ENCODE data around the gene APIP.
A peak's percentile ranks its signal among the peaks of the same experiment; 100 is the strongest.
"Not testable (repeated sequence)": the region's sequence is repeated elsewhere in the genome, so short reads cannot be mapped to it uniquely, and the experiment has no call there.

The APIP gene

DNA sequence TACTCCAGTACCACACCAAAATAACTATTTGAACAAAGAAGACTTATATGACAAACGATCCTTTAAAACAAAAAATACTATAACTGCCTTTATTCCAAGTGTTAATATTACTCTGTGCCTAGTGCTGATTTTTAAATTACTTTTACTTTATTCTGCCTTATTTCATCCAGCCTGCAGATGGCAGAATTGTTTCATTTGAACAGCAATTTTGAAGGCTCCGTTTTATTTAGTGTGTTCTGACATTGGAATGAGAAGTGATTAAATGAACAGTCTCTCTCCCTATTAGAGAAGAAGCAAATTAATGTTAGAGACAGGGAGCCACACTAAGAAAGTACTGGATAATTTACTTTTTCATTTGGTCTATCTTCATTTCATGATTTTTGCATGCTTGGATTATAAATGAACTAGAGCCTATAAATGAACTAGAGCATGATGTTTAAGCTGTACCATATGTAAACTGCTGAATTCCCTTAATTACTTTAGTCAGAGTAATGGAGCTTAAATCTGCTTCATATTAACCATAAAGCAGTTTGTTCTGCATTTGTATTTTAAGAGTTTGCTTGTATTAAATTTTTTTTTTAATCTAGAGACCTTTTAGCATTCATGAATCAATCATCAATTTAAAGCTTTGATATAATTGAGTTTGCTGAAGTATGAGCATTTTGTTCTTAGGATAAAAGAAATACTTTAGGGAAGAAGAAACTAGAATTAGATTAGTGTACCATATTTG, 10.1 kb upstream of the APIP start:
- peak in 1 of 2 donors; percentile 69 for DNase-seq

DNA sequence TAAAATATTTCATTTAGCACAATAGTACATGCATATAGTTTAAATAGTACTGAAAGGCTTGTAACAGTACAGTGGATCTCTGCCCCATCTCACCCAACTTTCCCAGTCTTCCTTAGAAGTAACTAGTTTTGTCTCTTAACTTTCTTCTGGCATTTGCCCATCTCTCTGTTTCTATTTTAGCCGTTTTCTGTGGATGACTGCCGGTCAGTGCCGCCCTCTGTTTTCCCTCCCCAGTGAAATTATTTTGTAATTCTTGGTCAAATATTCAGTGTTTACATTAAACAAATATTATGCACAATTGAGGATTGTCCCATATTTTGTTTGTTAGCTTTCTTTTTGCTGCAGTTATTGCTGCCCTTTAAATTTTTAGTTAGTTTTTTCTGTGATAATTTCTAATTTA, 8.5 kb upstream of the APIP start:
- no peak for DNase-seq

DNA sequence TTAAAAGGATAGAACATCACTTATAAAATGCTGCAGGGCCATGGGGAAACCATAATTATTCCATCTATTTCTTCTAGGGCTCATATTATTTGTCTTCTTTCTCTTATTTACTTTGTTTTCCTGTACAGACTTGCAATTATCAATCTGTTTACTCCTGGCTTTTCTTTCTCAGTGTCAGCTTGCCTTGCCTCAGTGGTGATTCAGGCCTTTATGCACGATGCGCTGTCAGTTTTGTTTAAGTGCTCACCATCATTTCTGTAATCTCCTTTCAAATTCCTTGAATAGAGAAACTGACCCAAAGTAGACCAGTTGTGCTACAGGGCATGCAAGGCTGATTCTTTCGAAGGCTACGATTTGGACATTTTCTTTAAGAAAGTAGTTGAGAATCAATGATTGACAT, 5.0 kb upstream of the APIP start:
- DNase-seq: no peak

DNA sequence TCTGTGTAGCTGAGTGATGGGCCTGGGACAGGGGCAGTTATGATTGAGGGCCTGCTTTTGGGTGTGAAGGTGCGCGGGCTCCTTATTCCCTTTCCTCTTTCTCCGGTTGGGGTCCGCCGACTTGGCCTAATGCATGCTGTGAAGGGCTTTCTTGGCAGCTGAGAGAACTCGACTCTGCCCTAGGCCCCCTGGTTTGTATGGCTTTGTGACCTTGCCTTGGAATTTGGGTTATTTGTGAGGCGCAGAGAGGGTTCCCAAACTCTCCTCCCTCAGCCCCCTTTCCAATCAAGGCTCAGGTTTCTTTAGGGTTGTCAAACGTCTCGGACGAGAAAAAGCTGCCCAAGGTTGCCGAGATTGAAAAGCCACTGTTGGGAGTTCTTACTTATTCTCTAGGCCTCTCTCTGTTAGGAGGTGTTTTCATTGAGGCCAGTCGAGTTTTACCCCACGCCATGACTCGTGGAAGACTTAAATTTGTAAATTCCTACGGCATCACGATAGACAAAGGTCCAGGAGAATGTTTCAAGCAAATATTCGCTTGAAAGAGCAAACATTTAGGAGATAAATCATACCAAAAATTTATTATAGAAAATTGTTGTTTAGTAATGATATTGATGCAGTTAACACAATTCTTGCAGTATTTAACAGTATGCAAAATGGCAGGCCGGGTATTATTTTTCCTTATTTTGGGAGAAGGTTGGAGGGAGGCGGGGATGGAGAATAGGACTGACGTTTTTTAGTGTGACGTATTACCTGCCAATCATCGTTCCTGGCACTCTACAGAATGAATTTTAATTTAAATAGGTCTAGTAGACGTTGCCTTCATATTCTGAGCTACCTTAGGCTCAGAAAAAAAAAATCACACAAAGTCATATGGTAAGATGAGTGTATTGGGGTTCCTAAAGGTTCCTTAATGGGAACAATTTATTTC, 928 bp upstream of the APIP start:
- no peak for DNase-seq

DNA sequence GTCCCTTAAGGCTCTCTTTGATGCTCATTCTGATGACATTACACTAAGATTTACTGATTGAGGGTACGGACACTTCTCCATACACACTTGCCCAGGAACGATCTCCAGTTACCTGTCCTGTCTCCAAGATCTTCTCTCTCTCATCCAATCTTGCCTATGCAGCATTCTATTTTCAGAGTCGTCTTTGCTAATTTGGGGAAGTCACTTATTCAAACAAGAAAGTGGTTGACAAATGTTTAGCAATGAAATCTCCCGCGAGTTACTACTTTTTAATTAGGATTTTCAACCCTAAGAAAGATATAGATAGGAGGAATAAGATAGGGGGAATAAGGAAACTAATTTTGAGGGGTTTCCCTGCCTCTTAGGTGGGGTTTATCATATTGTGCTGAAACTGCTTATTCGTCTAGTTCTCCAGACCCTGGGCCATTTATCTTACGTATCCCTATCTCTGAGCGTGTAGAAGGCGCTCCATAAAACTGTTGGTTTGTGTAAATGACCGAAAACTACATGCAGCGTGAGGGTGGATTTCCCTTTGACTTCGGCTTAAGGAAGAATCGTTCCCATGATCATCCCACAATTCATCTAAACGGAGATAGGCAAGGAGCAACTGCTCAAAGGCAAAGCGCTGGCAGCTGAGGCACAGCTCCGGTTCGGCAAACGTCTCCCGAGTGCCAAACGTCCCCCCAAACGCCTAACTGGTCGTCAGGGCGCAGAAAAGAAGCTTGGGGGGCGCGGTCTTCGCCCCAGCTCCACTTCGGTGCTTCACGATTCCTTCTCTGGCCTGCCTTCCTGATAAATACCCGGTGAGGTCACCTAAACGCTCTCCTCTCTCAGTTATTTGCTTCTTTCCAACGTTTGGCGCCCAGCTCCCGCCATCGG, 804 bp downstream of the APIP start:
- DNase-seq: no peak

DNA sequence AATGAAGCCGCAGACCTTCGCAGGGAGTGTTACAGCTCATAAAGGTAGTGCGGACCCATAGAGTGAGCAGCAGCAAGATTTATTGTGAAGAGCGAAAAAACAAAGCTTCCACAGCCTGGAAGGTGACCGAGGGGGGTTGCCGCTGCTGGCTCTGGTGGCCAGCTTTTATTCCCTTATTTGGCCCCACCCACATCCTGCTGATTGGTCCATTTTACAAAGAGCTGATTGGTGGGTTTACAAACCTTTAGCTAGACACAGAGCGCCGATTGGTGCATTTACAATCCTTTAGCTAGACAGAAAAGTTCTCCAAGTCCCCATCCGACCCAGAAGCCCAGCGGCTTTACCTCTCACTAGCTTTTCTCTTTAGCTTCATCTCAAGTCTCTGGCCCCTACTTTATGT, 2.6 kb downstream of the APIP start:
- not testable (repeated sequence) for DNase-seq

DNA sequence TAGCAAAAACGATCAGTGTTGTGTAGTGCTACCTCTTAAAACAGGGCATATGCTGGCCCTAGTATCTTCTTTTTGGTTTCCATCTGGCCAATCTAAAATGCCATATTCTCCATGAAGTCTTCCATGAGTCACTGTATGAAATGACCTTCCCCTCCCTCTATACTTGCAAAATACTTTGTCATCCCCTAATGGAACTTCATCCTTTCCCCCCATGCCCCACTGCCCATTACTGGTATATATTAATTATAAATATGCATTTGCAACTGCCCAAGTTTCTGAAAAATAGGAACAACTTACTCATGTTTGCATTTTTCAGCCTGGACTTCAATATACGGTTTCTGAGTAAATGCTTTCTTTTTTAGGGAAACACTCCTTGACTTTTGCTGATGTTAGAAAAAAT, 4.5 kb downstream of the APIP start:
- no peak for DNase-seq

DNA sequence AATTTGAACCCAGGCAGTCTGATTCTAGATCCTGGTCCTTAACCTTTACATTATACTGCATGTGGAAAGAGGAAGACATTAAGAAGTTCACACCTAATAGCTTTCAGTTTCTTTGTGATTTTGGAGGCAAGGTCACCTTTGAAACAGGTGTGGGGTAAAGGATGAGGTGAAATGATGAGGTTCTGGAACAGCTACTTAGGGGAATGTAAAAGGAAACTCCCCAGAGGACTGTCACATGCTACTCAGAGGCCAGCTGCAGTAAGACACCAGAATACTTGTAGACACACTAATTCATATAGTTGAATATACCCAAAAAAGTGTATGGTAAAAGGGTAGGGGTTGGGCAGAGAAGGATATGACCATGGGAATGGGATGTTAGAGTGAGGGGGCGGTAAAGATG, 5.4 kb downstream of the APIP start:
- no peak for DNase-seq

DNA sequence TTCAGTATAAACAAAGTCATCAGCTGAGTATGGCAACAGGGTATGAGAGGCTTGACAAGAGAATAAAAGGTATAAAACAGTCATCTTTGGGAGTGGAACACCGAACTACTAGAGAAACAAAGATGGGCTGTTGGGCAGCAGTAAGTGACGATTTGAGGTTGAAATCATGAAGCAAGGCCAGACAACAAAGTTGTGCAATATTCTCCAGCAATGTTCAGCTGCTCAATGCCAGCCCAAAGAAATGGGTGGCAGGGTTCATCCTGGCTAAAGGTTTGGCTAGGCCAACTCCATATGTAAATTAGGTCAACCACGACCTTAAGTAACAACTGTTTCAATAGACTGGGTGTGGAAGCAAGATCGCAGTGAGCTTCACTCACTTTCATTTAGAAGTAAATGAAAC, 6.2 kb downstream of the APIP start:
- DNase-seq: no peak

DNA sequence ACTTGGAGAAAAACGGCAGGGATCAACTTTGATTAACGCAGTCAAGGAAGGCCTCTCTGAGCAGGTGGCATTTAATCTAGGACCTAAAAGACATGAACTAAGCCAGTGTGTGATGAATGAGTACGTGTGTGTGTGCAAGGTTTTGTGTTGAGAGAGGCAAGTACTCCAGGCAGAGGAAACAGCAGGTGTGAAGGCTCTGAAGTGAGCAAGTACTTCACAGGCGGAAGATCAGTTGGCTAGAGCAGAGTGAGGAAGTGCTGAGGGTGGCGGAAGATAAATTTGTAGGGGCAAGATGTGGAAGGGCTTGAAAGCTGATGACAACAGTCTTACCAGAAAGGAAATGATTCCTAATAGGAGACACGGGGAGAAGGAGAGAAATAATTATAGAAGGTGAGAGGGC, 6.8 kb downstream of the APIP start:
- no peak for DNase-seq

DNA sequence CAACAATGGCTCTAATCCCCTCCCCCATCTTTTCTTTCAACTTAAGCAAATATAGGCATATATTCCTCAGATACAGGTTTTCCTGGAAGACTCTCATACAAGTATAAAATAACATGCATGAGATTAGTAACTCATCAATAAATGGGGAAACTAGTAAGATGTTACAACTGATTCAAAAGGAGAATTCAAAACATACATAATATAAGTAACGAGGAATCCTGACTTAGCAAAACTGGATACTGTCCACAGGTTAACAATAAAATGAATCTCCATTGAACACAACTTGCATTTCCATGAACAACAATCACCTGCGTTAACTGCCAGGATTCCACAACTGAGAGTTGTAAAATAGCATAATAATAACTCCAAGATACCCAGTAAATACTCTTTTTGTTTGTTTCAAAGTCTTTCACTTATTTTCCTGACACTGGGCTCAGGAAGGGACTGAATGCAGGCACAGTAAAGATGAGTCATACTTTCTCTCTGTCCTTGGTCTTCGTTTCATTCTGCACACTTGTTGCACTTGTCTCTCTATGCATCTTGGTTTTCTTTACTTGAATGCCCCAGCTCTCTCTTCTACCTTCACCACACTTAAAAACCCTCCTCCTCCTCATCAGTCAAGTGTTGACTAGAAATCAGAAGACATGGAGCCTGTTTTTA, 8.1 kb downstream of the APIP start:
- DNase-seq: no peak

DNA sequence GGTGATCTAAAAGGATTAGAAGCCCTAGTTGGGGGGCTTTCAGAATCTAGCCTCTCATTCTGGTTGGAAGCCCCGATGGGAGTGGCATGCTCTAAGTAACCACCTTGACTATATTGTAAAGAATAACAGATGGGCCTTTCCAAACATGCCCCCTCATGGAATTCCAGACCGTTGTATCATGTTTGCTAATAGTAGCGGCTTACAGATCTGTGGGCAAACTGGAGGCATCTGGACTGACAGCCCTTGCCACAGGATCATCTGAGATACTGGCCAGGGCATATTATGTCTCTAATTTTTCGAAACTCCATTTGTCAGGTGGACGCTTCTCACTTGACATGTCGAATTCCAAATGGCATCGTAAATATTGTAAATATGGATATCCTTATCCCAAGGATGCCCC, 10.5 kb downstream of the APIP start:
- DNase-seq: no peak

DNA sequence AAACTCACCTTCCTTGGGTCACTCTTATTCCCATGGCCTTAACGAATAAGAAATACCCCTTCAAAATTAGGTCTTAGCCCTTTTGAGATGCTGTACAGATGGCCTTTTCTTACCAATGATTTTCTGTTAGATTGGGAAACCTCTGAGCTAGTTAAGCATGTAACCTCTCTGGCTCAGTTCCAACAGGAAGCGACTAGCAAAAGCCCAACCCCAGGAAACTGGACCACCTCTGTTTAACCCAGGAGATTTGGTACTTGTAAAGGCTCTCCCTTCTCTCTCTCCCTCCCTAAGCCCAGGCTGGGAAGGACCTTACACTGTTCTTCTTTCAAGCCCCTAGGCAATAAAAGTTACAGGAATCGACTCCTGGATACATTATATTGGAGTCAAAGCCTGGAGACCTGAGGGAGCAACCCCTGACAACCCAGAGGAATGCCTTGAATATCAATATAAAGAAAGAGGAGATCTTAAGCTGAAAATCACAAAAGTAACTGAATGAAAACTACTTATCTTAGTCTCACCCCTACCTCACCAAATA, 11.7 kb downstream of the APIP start:
- DNase-seq: no peak

DNA sequence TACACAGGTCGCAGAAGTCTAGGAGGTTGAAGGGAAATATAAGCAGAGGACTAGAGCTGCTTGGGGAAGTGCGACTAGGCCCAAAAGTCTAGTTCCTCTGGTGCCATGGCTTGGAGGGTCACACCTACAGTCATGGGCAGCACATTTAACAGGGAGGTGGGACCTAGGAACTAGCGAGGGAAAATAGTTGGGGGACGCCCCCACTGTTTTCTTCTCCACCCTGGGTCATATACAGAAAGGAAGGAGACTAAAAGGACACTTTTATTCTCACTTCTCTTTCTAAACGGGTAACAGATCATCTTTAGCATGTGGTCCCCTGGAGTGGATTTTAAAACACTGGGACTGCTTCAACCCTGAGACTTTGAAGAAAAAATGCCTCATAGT, 16.6 kb downstream of the APIP start:
- no peak for DNase-seq

DNA sequence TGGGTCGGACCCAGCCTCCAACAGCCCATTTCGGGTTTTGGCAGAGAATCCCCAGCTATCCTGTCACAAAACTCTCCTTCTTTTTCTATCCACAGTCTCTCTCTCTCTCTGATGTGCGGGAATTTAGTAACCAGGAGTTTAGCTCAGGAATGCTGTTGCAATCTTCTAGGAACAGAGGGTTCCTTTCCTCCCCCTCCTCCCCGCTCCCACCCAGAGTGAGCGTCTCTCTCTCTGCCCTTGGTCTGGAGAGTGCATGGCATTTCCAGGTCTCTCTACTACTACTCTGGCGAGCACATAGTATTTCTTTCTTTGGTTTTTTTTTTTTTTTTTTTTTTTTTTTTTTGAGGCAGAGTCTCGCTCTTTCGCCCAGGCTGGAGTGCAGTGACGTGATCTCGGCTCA, 17.7 kb downstream of the APIP start:
- no peak for DNase-seq

DNA sequence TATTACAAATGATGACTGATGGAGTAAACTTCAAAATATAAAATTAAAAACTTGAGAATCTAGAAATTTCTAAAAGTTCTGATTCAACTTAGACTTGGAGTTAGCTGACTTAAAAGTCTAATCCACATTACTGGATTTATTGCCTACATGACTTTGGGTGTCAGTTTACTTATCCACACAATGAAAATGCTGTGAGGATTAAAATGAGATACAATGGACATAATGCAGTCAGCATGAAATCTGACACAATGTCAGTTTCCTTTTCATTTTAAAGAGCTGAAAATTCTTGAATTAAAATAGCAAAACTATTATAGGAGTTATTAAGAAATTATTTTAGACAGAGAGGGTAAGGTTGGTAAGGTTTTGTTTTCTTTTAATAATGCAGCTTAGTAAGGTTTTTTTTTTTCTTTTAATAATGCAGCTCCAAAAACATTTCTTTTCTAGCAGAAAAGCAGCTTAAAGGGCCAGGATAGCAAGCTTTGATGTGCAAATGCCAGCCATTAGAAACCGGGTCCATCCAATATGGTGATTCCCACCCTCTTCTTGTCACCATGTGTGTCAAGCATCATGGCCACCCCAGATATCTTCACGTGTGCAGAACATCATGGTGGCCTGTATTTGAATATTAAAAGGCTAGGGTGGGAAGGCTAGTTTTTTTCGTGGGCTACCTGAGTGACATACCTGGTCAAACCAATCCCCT, 18.9 kb downstream of the APIP start:
- DNase-seq: no peak

DNA sequence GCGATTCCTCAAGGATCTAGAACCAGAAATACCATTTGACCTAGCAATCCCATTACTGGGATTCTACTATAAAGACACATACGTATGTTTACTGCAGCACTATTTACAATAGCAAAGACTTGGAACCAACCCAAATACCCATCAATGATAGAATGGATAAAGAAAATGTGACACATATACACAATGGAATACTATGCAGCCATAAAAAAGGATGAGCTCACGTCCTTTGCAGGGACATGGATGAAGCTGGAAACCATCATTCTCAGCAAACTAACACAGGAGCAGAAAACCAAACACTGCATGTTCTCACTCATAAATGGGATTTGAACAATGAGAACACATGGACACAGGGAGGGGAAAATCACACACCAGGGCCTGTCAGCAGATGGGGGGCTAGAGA, 20.0 kb downstream of the APIP start:
- not testable (repeated sequence) for DNase-seq

DNA sequence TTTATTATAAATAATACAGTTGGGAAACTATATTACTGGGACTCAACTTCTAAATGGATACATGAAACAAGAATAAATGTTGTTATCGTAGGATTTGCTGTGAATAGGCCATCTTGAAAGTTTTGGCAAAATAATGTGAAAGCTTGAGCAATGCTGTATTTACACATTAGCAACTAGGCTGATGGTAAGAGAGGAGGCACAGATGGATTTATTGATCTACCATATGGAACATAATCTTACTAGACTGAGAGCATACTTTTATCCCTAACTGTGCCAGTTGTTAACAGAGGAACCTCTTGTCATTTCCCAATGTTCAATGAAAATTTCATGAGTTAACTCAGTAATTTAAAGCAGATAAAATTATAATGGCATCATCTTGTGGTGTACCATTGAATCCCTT, 22.8 kb downstream of the APIP start:
- DNase-seq: no peak

DNA sequence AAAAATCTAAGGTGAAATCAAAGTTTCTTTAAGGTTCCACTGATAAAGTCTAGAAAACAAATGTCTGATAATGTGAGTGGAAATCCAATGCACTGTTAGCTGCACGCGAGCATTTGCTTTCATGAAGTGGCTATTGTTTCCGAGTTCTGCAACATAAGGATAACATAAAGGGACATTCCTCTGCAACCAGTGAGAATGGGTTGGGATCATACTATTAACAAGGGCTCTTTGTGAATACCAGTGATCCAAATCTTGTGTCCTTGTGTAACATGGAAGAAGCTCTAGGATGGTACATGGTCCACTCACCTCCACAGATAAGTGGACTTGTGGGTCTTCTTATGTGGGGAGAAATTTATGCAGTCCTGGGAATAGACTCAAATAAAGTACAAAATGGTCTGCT, 24.6 kb downstream of the APIP start:
- no peak for DNase-seq

DNA sequence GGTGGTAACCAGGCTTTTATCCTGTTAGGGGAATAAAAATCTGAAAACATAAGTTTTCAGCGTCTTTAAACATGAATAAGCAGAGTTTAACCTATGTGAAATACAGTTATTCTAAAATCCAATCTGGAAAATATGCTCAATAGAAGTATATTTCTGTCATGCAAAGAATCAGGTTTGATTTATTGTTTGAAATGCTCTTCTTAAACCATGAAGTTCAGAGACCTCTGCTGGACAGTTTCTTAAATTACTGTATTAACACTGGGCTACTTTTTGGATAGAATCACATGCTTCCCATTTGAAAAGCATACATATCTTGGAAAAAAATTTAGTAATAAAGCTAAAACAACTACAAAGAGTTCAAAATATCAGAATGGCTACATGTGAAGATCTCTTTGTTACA, 25.4 kb downstream of the APIP start:
- DNase-seq: peak in 1 of 2 donors; percentile 19

DNA sequence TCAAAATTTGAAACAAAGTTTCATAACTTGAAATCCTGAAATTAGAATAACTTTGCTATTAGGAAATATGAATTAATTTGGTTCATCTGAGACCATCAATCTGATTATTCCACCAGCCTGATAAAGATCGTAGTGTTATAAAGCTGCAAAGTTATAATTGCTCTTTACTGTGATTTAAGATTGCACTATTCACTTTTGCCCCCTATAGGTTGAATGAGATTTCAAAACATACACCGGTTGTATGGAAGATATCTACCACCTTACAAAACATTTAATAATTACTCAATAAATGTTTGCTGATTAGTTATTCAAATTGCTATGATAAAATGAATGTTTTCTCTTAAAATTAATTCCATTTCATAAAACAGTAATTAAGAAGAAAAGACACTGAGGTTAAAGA, 26.1 kb downstream of the APIP start:
- no peak for DNase-seq

DNA sequence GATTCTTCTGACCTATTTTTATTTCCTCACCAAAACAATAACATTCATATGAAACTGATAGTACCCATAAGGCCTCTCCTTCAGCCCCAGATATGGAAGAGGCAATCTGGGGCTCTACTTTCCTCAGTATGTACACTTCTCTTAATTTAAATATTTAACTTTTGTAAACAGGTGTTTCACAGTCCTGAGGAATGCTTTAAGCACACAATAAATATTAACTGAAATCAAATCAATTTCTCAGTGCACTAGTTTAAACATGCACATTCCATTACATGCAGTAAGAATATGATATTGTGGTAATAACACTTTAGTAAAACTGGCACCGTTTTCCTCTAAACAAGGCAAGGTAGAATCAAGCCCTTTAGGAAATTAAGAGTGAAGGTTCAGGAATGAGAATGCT, 28.9 kb downstream of the APIP start:
- DNase-seq: no peak
